Measurements from ENCODE around the gene NDUFS6.

NDUFS6 gene

DNA sequence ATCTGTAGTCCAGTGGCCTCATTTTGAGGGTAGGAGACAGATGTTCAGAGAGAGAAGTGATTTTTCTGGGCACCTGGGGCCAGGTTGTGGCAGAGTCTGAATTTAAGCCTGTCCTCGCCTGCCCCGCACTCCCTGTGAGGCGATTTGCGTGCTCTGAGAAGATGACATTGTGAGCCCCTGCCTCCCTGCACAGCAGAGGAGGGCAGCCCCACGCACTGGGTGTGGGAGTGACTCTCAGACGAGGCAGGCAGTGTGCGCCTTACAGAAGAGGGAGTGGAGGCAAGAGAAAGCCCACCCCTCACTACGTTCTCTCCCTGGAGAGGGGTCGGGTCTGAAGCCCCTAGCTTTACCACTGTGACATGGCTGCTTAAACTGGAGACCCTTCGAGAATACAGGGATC is 45.8 kb downstream of the NDUFS6 start:
- Histone ChIP-seq H3K9me3 (ENCODE audit: control insufficient read depth, low read length) (no peaks in the 10 kb centered on the region), H3K36me3 (ENCODE audit: control insufficient read depth, insufficient read depth, low read length) (no peaks in the 10 kb centered on the region), H3K27ac (ENCODE audit: insufficient read depth, low read length, poor library complexity, severe bottlenecking) (no peak overlapping the region), H3K4me1 (ENCODE audit: control insufficient read depth, insufficient read depth, low read length, poor library complexity, severe bottlenecking) (no peaks in the 10 kb centered on the region), H3K27me3 (replicated peaks; ENCODE audit: control insufficient read depth, insufficient read depth, low read length, poor library complexity, severe bottlenecking) (no peaks in the 10 kb centered on the region), H3K4me3 (ENCODE audit: insufficient read depth, low read depth, low read length, poor library complexity, severe bottlenecking) (no peak overlapping the region)
- no peak for DNase-seq

DNA sequence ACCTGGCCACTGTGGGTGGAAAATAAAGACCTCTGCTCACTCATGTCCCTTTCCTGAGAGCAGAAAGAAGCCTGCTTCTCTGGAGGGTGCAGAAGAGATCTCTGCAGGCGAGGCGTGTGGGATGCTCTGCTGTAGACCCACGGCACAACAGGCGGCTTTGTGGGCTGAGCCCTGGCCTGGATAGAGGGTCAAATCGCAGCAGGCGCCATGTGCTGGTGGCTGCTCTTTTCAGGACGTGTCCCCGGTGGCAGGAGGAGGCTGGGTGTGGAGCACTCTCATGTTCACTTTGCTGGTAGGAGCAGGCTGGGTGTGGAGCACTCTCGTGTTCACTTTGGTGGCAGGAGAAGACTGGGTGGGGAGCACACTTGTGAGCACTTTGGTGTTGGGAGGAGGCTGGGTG is 46.4 kb downstream of the NDUFS6 start:
- Histone ChIP-seq H3K27me3 (replicated peaks; ENCODE audit: control insufficient read depth, insufficient read depth, low read length, poor library complexity, severe bottlenecking) (peaks cover 3% of the 10 kb centered on the region), H3K4me1 (ENCODE audit: control insufficient read depth, insufficient read depth, low read length, poor library complexity, severe bottlenecking) (no peaks in the 10 kb centered on the region), H3K36me3 (ENCODE audit: control insufficient read depth, insufficient read depth, low read length) (no peaks in the 10 kb centered on the region), H3K9me3 (ENCODE audit: control insufficient read depth, low read length) (no peaks in the 10 kb centered on the region), H3K27ac (ENCODE audit: insufficient read depth, low read length, poor library complexity, severe bottlenecking) (no peak overlapping the region), H3K4me3 (ENCODE audit: insufficient read depth, low read depth, low read length, poor library complexity, severe bottlenecking) (no peak overlapping the region)
- no peak for DNase-seq

DNA sequence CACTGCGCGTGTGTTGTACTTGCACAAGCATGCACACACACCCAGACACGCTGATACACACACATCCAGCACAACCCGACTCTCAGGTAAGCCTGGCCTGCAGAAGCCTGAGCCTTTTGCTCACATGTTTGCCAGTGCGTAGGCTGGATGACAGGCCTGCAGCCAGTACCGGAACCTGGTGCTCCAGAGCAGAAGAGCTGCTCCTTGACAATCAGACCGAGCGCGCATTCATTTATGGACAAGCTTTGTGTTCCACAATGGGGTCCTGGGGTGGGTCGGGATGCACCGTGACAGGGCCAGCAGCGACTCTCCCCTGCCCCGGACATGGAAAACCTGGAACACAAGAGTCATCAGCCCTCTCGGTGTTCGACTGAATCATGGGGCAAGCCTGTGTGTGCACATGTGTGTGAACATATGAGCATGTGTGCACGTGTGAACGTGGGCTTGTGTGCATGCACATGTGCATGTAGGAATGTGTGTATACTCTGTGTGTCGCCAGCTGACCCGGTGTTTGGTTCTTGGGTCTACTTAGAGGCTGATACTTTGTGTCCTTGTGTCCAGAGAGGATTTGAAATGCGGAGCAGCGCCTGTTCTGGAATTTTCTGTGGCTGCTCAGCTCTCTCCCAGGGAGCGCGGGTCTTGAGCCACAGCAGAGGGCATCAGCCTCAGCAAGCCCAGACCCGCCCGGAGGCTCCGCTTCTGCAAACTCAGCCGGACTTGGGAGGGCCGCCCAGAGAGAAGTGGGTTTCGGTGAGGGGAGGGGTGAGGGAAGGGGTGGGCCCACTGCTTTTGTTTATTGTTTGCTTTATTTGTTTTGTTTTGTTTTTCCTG is 49.3 kb downstream of the NDUFS6 start:
- Histone ChIP-seq H3K27me3 (replicated peaks; ENCODE audit: control insufficient read depth, insufficient read depth, low read length, poor library complexity, severe bottlenecking) (peaks cover 17% of the 10 kb centered on the region), H3K4me1 (ENCODE audit: control insufficient read depth, insufficient read depth, low read length, poor library complexity, severe bottlenecking) (no peaks in the 10 kb centered on the region), H3K4me3 (ENCODE audit: insufficient read depth, low read depth, low read length, poor library complexity, severe bottlenecking) (no peak overlapping the region), H3K9me3 (ENCODE audit: control insufficient read depth, low read length) (no peaks in the 10 kb centered on the region), H3K36me3 (ENCODE audit: control insufficient read depth, insufficient read depth, low read length) (no peaks in the 10 kb centered on the region), H3K27ac (ENCODE audit: insufficient read depth, low read length, poor library complexity, severe bottlenecking) (no peak overlapping the region)
- no peak for DNase-seq

DNA sequence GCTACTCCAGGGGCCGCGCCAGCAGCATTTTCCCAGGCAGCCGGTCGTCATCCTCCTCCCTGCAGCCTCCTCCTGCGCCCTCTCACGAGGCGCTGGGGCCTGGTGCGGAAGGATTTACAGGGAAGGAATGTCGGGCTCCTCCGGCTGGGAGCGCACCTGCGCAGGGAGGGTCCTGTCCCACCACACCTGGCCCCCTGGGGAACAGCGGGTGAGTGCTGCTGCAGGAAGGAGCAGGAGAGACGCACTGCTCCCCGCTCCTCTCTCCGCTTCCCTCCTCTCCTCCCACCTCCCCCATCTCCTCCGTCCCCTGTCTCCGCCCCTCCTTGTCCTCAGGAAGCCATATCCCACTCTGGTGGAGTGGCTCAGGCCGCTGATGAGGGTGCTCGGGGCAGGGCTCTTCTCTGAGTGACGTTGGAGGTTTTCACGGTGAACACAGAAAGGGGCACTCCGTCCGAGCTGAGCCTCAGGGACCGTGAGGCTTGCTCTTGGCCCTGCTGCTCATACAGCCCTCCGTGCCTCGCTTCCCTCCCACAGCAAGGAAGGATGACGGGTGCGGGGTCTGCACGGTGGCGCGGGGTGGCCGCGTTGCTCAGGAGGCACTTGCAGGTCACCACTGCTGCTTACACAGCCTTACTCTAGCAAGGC is 50.2 kb downstream of the NDUFS6 start:
- no peaks in the 10 kb centered on the region for H3K4me1 ChIP-seq (ENCODE audit: control insufficient read depth, insufficient read depth, low read length, poor library complexity, severe bottlenecking)
- no peak for DNase-seq
- H3K36me3 ChIP-seq (ENCODE audit: control insufficient read depth, insufficient read depth, low read length) = no peaks in the 10 kb centered on the region
- peaks cover 17% of the 10 kb centered on the region for H3K27me3 ChIP-seq (replicated peaks; ENCODE audit: control insufficient read depth, insufficient read depth, low read length, poor library complexity, severe bottlenecking)
- no peak overlapping the region for H3K4me3 ChIP-seq (ENCODE audit: insufficient read depth, low read depth, low read length, poor library complexity, severe bottlenecking)
- H3K9me3 ChIP-seq (ENCODE audit: control insufficient read depth, low read length) = no peaks in the 10 kb centered on the region
- no peak overlapping the region for H3K27ac ChIP-seq (ENCODE audit: insufficient read depth, low read length, poor library complexity, severe bottlenecking)

DNA sequence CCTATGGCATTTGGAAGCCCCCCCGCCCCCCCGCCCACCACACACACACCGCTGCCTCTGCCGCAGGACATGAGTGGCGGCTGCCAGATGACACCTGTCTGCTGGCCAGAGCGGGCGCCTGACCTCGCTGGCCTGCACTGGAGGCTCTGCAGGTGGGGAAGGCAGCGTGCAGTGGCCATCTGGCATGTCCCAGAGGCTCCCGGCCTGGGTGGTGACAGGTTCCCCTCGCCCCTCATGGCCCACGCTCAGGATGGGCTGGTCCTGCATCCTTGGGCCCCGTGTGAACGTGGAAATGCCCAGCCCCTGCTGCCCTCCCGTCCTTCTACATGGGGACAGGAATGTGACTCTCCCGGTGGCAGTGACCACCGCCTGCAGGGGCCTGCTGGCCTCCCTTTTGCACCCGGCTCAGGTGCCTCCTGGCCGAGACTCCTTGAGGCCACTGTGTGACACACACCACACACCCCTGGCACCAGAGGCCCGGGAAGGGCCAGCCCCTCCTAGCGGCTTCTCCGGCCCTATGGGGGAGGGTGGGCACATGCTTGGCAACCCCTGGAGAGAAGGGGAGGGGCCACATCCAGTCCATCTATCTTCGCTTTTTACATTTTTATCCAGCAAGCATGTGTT is 51.2 kb downstream of the NDUFS6 start:
- no peak for DNase-seq
- Histone ChIP-seq H3K27me3 (replicated peaks; ENCODE audit: control insufficient read depth, insufficient read depth, low read length, poor library complexity, severe bottlenecking) (peaks cover 17% of the 10 kb centered on the region), H3K27ac (ENCODE audit: insufficient read depth, low read length, poor library complexity, severe bottlenecking) (no peak overlapping the region), H3K9me3 (ENCODE audit: control insufficient read depth, low read length) (no peaks in the 10 kb centered on the region), H3K4me1 (ENCODE audit: control insufficient read depth, insufficient read depth, low read length, poor library complexity, severe bottlenecking) (no peaks in the 10 kb centered on the region), H3K4me3 (ENCODE audit: insufficient read depth, low read depth, low read length, poor library complexity, severe bottlenecking) (no peak overlapping the region), H3K36me3 (ENCODE audit: control insufficient read depth, insufficient read depth, low read length) (no peaks in the 10 kb centered on the region)

DNA sequence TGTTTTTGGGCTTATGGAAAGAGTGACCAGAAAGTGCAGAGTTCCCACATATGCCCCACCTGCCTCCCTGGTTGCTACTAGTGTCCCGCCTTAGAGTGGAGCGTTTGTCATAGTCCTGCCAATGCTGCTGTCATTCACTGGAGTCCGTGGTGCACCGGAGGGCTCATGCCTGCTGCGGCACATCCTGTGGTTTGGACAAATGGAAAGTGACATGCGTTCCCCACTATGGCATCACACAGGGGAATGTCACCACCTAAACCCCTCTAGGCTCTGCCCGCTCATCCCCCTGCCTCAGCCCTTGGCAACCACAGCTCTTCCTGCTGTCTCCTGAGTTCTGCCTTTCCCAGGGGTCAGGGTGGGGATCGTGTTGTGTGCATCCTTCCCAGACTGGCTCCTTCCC is 52.3 kb downstream of the NDUFS6 start:
- Histone ChIP-seq H3K27ac (ENCODE audit: insufficient read depth, low read length, poor library complexity, severe bottlenecking) (no peak overlapping the region), H3K4me1 (ENCODE audit: control insufficient read depth, insufficient read depth, low read length, poor library complexity, severe bottlenecking) (no peaks in the 10 kb centered on the region), H3K27me3 (replicated peaks; ENCODE audit: control insufficient read depth, insufficient read depth, low read length, poor library complexity, severe bottlenecking) (peaks cover 17% of the 10 kb centered on the region), H3K36me3 (ENCODE audit: control insufficient read depth, insufficient read depth, low read length) (no peaks in the 10 kb centered on the region), H3K4me3 (ENCODE audit: insufficient read depth, low read depth, low read length, poor library complexity, severe bottlenecking) (no peak overlapping the region), H3K9me3 (ENCODE audit: control insufficient read depth, low read length) (no peaks in the 10 kb centered on the region)
- DNase-seq = no peak

DNA sequence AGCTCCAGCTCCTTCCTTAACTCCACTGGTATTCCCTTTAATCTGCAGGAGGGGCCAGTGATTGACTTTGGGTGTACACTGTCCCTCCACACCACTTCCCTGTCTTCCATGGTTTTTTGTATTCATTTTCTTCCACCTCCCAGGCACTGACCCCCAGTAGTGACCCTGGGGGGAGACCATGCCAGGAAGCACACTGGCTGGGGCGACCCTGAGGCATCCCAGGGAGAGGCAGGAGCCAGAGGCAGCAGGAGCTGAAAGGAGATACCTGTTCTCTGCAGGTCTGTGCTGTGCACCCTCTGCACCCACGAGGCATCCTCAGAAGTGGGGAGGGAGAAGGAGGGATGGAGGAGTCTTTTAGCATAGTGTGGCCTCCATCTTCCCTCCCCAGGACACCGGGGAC is 53.9 kb downstream of the NDUFS6 start:
- Histone ChIP-seq H3K4me1 (ENCODE audit: control insufficient read depth, insufficient read depth, low read length, poor library complexity, severe bottlenecking) (no peaks in the 10 kb centered on the region), H3K36me3 (ENCODE audit: control insufficient read depth, insufficient read depth, low read length) (no peaks in the 10 kb centered on the region), H3K27ac (ENCODE audit: insufficient read depth, low read length, poor library complexity, severe bottlenecking) (no peak overlapping the region), H3K9me3 (ENCODE audit: control insufficient read depth, low read length) (no peaks in the 10 kb centered on the region), H3K4me3 (ENCODE audit: insufficient read depth, low read depth, low read length, poor library complexity, severe bottlenecking) (no peak overlapping the region), H3K27me3 (replicated peaks; ENCODE audit: control insufficient read depth, insufficient read depth, low read length, poor library complexity, severe bottlenecking) (peaks cover 17% of the 10 kb centered on the region)
- no peak for DNase-seq

DNA sequence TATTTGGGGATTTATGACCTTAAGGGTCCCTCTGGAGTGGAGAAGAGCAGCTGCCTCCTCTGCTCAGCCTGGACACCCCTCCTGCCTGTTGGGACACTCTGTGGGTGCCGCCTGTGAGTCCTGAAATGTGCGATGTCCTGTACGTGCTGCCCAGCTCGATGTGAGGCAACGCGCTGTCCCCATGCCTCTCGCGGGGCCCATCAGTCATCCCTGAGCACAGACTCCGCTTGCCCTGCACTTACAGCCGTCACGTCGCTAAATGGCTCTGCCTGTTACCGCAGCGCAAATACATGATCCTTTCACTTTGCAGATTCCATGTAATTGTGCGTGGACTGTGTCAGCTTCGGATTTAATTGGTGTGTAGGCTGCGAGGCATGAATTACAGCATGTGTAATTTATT is 54.4 kb downstream of the NDUFS6 start:
- Histone ChIP-seq H3K9me3 (ENCODE audit: control insufficient read depth, low read length) (no peaks in the 10 kb centered on the region), H3K27ac (ENCODE audit: insufficient read depth, low read length, poor library complexity, severe bottlenecking) (no peak overlapping the region), H3K4me3 (ENCODE audit: insufficient read depth, low read depth, low read length, poor library complexity, severe bottlenecking) (no peak overlapping the region), H3K27me3 (replicated peaks; ENCODE audit: control insufficient read depth, insufficient read depth, low read length, poor library complexity, severe bottlenecking) (peaks cover 17% of the 10 kb centered on the region), H3K36me3 (ENCODE audit: control insufficient read depth, insufficient read depth, low read length) (no peaks in the 10 kb centered on the region), H3K4me1 (ENCODE audit: control insufficient read depth, insufficient read depth, low read length, poor library complexity, severe bottlenecking) (no peaks in the 10 kb centered on the region)
- no peak for DNase-seq

DNA sequence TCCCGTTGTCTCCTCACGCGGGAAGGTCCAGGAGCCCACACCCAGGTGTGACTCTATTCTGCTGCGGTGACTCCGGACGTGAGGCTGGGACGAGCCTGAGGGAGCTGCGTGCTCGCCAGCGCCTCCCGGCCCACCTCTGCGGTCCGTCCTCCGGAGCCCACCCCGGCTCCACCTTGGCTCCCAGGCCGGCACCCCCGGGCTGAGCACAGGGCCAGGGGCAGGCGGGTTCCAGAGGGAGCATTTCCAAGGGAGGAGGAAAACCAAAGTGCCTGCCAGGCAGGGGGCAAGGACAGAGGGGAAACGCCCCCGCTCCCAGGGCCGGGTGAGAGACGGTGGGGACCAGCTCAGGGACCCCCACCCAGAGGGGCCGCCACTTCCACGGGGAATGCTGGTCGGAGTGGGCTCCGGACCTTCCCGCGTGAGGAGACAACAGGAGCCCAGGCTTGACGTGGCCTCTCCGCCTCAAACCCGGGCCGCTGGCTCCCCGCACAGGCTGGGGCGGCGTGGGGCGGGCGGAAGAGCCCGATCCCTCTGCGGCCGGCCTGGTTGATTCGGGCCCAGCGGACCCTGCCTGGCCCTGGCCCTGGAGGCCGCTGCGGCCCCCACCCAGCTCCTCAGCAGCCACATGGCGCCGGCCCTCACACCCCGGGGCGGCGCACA is 55.5 kb downstream of the NDUFS6 start:
- DNase-seq = no peak
- no peaks in the 10 kb centered on the region for H3K4me1 ChIP-seq (ENCODE audit: control insufficient read depth, insufficient read depth, low read length, poor library complexity, severe bottlenecking)
- no peaks in the 10 kb centered on the region for H3K9me3 ChIP-seq (ENCODE audit: control insufficient read depth, low read length)
- H3K27me3 ChIP-seq (replicated peaks; ENCODE audit: control insufficient read depth, insufficient read depth, low read length, poor library complexity, severe bottlenecking) = peaks cover 17% of the 10 kb centered on the region
- H3K36me3 ChIP-seq (ENCODE audit: control insufficient read depth, insufficient read depth, low read length) = no peaks in the 10 kb centered on the region
- no peak overlapping the region for H3K4me3 ChIP-seq (ENCODE audit: insufficient read depth, low read depth, low read length, poor library complexity, severe bottlenecking)
- H3K27ac ChIP-seq (ENCODE audit: insufficient read depth, low read length, poor library complexity, severe bottlenecking) = no peak overlapping the region

DNA sequence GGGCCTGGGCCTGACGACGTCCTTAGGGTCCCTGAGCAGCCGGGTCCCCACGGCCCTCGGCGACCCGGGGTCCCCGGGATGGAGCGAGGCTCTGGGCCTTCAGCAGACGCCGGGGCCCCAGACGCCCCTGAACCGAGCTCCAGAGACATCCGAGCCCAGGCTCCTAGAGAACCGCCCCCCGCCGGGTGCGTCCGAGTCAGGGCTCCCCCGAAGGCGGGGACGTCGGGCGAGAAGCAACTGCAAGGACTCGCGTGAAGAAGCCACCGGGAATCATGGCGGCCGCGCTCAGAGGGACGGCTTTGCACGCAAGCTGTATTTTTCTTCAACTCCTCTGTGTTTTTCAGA is 56.0 kb downstream of the NDUFS6 start:
- Histone ChIP-seq H3K36me3 (ENCODE audit: control insufficient read depth, insufficient read depth, low read length) (no peaks in the 10 kb centered on the region), H3K27ac (ENCODE audit: insufficient read depth, low read length, poor library complexity, severe bottlenecking) (no peak overlapping the region), H3K9me3 (ENCODE audit: control insufficient read depth, low read length) (no peaks in the 10 kb centered on the region), H3K27me3 (replicated peaks; ENCODE audit: control insufficient read depth, insufficient read depth, low read length, poor library complexity, severe bottlenecking) (peaks cover 17% of the 10 kb centered on the region), H3K4me1 (ENCODE audit: control insufficient read depth, insufficient read depth, low read length, poor library complexity, severe bottlenecking) (no peaks in the 10 kb centered on the region), H3K4me3 (ENCODE audit: insufficient read depth, low read depth, low read length, poor library complexity, severe bottlenecking) (no peak overlapping the region)
- DNase-seq = no peak
